Measurements from ENCODE around the gene CIAO2B. TPM values are rescaled to one million over a fixed set of nuclear protein-coding genes. Genes with fewer than 3 reads are reported as not detected.

Gene CIAO2B
- total RNA-seq, 6 experiments from 2014 or later = 90.9 to 108 (median 98.6) TPM

GRCh38 chr16:66902648-66903543 is 31.3 kb downstream of the CIAO2B start:
- peaks cover 42% of the 10 kb centered on the region for H3K4me1 Mint-ChIP-seq (ENCODE audit: low read depth)
- H3K36me3 Mint-ChIP-seq (ENCODE audit: low read depth) = no peaks in the 10 kb centered on the region
- TF ChIP-seq CTCF (IDR thresholded peaks at IDR 0.05) = no peak
- H3K9me3 Mint-ChIP-seq = no peaks in the 10 kb centered on the region
- peaks cover 14% of the 10 kb centered on the region for H3K27me3 Mint-ChIP-seq (ENCODE audit: insufficient read depth)
- no peak for DNase-seq
- H3K4me3 Mint-ChIP-seq = no peak overlapping the region
- no peak overlapping the region for H3K27ac Mint-ChIP-seq

GRCh38 chr16:66901626-66902025 is 32.6 kb downstream of the CIAO2B start:
- H3K9me3 Mint-ChIP-seq = no peaks in the 10 kb centered on the region
- H3K4me3 Mint-ChIP-seq = no peak overlapping the region
- TF ChIP-seq CTCF (IDR thresholded peaks at IDR 0.05) = no peak
- H3K4me1 Mint-ChIP-seq (ENCODE audit: low read depth) = peaks cover 46% of the 10 kb centered on the region
- H3K36me3 Mint-ChIP-seq (ENCODE audit: low read depth) = no peaks in the 10 kb centered on the region
- H3K27me3 Mint-ChIP-seq (ENCODE audit: insufficient read depth) = peaks cover 9% of the 10 kb centered on the region
- no peak for DNase-seq
- no peak overlapping the region for H3K27ac Mint-ChIP-seq

- no peak for DNase-seq
- TF ChIP-seq CTCF (IDR thresholded peaks at IDR 0.05) = no peak
These were observed 33.3 kb downstream of the CIAO2B start for GRCh38 chr16:66900721-66901441.

GRCh38 chr16:66899945-66900710 is 34.1 kb downstream of the CIAO2B start:
- Mint-ChIP-seq H3K4me1 (ENCODE audit: low read depth) (peaks cover 56% of the 10 kb centered on the region), H3K27ac (peak overlapping the region; percentile 72), H3K9me3 (no peaks in the 10 kb centered on the region), H3K36me3 (ENCODE audit: low read depth) (no peaks in the 10 kb centered on the region), H3K27me3 (ENCODE audit: insufficient read depth) (peaks cover 4% of the 10 kb centered on the region), H3K4me3 (peak overlapping the region; percentile 40)
- peak; percentile 60 for DNase-seq
- no peak for TF ChIP-seq CTCF (IDR thresholded peaks at IDR 0.05)

More at GRCh38 chr16:66900721-66901441, 33.3 kb downstream of the CIAO2B start:
- H3K9me3 Mint-ChIP-seq = no peaks in the 10 kb centered on the region
- no peaks in the 10 kb centered on the region for H3K36me3 Mint-ChIP-seq (ENCODE audit: low read depth)
- H3K27me3 Mint-ChIP-seq (ENCODE audit: insufficient read depth) = peaks cover 5% of the 10 kb centered on the region
- peak overlapping the region; percentile 40; the same call in 1 of the 2 replicates for H3K27ac Mint-ChIP-seq
- H3K4me3 Mint-ChIP-seq = peak overlapping the region; percentile 13; the same call in 1 of the 2 replicates
- H3K4me1 Mint-ChIP-seq (ENCODE audit: low read depth) = peaks cover 54% of the 10 kb centered on the region

- H3K4me3 Mint-ChIP-seq = peak overlapping the region; percentile 40
- TF ChIP-seq CTCF (IDR thresholded peaks at IDR 0.05) = no peak
- peak; percentile 53 for DNase-seq
- no peaks in the 10 kb centered on the region for H3K36me3 Mint-ChIP-seq (ENCODE audit: low read depth)
- H3K9me3 Mint-ChIP-seq = no peaks in the 10 kb centered on the region
- peaks cover 56% of the 10 kb centered on the region for H3K4me1 Mint-ChIP-seq (ENCODE audit: low read depth)
- H3K27ac Mint-ChIP-seq = peak overlapping the region; percentile 72
- peaks cover 4% of the 10 kb centered on the region for H3K27me3 Mint-ChIP-seq (ENCODE audit: insufficient read depth)
These were observed 34.8 kb downstream of the CIAO2B start for GRCh38 chr16:66899310-66899944.

Measured in HFFc6 (cell line).